HG03108 (cell line): ENCODE results near the gene PARVG.

ENCODE experiments used
- ATAC-seq: cut with Tn5 transposase; IDR thresholded peaks from one replicate; pipeline ENCODE4 v1.9.1; 2021; ENCODE audit warnings: moderate library complexity; ENCODE audit not compliant: unreplicated experiment

The PARVG gene

GRCh38 chr22:44154436-44154942, 26.2 kb upstream of the PARVG start:
- no peak for ATAC-seq

GRCh38 chr22:44155115-44155514, 25.6 kb upstream of the PARVG start:
- no peak for ATAC-seq

DNA sequence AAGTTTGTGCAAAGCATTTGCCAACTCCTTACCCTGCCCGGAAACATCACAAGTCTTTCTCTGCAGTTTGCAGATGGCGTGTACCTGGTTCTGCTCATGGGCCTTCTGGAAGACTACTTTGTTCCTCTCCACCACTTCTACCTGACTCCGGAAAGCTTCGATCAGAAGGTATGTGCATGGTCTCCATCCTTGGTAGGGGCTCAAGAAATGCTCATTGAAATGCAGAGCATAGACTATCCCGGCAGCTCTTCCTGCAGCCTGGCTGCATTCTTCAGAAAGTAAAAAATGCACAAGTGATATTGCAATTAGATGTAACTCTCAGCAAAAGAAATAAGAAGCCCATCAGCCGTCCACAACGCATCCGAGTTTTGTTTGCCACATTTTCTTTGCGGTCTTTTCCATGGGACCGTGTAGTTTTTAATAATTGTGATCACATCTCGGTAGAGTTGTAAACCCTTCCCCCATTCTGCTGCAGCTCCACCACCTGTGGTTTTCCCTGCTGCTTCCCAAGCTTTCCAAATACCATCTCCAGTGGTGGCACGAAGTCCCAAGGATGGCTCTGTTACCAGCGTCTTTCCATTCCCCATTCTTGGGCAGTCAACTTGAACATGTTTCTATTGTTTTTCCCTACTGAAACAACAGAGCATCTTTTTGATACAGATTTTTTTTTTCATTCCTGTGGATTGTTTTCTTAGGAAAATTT, 22.7 kb upstream of the PARVG start:
- no peak for ATAC-seq

DNA sequence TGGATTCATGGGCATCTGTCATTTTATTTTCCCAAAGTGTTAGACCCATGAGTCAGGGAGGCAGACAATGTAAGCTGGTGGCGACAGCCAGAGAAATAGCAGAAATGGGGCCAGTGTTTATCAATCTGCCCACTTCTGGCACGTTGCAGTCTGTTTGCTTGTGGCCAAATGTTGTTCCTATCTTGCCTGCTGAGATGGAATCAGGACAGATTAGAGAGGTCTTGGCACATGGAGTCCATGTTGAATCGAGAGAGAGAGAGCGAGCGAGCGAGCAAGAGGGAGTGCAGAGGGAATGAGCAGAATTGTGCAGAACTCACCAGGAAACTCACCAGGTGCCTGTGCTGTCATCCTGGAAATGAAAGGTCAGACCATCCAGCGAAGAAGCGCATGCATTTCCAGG, 21.9 kb upstream of the PARVG start:
- no peak for ATAC-seq

- no peak for ATAC-seq
Observed at GRCh38 chr22:44159221-44159620, 21.5 kb upstream of the PARVG start.

- no peak for ATAC-seq
Observed at GRCh38 chr22:44159811-44160210, 20.9 kb upstream of the PARVG start.

DNA sequence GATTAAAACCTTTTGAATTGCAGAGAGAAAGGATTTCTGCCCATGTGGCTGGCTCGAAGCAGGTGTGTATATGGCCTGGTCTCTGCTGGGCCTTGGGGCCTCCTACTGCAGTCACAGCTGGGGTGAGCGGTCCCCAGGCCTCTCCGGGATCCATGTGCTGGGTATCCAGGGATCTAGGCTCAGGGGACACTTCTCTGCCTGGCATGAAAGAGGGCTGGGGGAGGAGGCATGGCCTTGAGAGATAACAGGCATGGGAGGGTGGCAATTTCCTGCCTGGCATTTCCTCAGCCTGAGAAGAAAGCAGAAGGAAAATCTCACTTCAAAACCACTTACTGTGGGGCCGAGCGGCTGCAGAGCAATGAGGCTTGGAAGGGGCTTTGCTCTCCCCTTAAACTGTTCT, 20.3 kb upstream of the PARVG start:
- no peak for ATAC-seq

DNA sequence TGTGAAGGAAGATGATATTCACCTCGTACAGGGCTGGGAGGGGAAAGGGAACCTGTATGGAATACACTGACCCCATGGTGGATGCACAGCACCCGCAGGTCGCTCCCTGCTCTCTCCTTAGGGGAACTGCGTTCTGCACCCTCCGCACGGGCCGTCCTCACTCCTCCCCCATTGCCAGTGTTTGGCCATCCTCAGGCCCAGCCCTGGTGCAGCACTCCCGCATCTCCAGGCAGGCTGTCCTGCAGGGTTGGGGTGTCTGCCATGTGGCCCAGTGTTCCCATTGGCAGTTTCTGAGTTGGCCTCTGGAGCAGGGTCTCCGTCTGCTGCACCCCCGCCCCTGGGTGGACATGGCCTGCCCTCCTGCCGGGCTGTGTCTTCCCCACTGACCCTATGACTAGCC, 19.1 kb upstream of the PARVG start:
- no peak for ATAC-seq

- no peak for ATAC-seq
Observed at GRCh38 chr22:44162960-44163359, 17.8 kb upstream of the PARVG start.

DNA sequence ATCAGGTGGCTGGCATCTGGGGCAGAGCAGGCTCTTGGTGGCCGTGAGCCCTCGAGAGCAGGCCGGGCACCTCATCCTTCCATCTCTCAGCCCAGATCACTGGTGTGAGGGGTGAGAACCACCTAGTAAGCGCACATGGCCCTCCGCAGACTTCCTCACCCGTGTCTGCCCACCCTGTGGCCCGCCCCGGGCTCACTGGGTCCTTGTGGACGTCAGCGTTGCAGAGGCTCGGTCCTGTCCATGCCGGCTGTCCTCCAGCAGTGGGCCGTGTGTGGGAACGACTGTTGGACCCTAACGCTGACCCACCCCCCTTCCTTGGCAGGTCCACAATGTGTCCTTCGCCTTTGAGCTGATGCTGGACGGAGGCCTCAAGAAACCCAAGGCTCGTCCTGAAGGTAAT, 17.2 kb upstream of the PARVG start:
- ATAC-seq = no peak

DNA sequence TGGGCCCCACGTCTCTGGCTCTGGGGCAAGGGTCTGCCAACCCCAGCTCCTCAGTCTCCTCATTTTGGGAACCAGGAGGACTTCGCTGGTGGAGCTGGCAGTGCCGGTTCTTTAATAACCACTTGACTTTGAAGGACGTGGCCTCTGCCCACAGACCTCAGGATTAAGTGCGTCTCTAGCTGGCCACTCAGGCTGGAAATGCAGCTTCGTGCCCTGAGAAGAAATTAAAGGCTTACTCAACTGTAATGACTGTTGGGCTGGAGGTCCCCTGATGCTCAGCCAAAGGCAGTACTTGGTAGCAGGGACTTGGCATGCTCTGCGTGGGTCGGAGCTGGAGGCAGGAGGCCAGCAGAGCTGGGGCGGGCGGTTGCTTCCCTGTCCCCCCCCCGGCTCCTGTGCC, 16.7 kb upstream of the PARVG start:
- no peak for ATAC-seq

GRCh38 chr22:44165286-44165874, 15.3 kb upstream of the PARVG start:
- ATAC-seq = no peak

- no peak for ATAC-seq
Observed at GRCh38 chr22:44166498-44167276, 14.0 kb upstream of the PARVG start.

GRCh38 chr22:44167501-44167900, 13.2 kb upstream of the PARVG start:
- ATAC-seq = no peak

GRCh38 chr22:44168206-44168605, 12.5 kb upstream of the PARVG start:
- ATAC-seq = no peak

GRCh38 chr22:44170470-44170869, 10.3 kb upstream of the PARVG start:
- no peak for ATAC-seq

DNA sequence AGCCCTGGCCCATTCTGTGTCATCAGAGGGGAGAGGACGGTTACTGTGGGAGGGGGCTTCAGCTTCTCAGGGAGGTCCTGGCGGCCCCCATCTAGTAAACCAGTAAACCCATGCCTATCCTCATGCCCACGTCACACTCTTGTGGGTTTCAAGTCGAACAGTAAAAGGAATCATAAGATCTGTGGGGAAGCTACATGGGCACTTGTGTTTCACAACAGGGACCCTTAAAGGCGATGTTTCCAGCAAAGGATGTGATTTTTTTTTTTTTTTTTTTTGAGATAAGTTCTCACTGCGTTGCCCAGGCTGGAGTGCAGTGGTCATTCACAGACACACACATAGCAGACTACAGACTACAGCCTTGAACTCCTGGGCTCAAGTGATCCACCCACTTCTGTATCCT, 9.2 kb upstream of the PARVG start:
- no peak for ATAC-seq

- ATAC-seq = no peak
Observed at GRCh38 chr22:44172370-44173108, 8.2 kb upstream of the PARVG start.

DNA sequence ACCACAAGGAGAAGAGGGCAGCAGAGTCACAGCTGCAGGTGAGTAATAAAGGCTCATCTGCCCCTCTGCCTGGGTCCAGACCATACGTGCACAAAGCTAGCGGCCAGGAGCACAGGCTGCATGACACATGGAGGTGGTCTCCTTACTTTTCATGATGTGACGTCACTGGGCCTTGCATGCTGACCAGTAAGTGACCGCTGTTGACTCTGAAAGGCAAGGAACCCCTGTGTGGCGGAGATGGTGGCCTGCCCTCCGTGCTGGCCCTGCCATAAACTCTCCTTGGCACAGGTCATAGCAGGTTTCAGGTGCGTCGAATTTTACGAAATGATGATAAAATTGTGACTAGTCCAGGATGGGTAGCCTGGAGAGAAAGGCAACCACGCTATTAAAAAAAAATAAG, 7.6 kb upstream of the PARVG start:
- no peak for ATAC-seq

DNA sequence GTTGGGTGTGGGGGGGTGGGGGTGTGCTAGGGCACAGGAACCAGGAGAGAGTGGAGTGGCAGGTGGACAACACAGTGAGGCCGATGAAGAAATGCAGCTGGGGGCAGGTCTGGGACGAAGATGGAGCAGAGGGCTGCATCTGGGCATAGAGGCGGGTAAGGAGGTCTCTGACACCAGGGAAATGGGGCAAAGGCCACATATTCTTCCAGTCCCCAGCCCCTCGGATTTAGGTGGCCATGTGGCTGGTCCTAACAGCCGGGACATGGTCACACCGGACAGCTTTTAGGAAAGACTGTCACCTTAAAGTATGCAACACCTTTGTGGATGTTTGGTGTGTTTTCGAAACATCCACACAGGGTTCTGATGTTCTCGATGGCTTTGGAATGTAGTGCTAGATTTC, 5.0 kb upstream of the PARVG start:
- no peak for ATAC-seq
